CD4-positive, alpha-beta T cell (primary cell): ENCODE results near the gene RARG. TPM values are rescaled to one million over a fixed set of nuclear protein-coding genes. Genes with fewer than 3 reads are reported as not detected.

Experiments
- ATAC-seq: fragments of 200-7000 bp; cut with Tn5 transposase; one replicate; pipeline ENCODE4 v1.10.0; 2022; ENCODE audit warnings: mild to moderate bottlenecking; ENCODE audit not compliant: poor library complexity
- CTCF ChIA-PET: fragments of 350-600 bp; sonication (Branson Sonifier 250); formaldehyde crosslinking; loops from one replicate; lab custom pipeline; 2021; ENCODE audit warnings: antibody characterized with exemption, inconsistent platforms; lab: Charles Lee
- POLR2A ChIA-PET: fragments of 350-600 bp; sonication (Branson Sonifier 250); formaldehyde crosslinking; loops from one replicate; lab custom pipeline; 2021; ENCODE audit warnings: antibody characterized with exemption, inconsistent platforms; lab: Charles Lee
- DNase-seq, 14 experiments: peaks; one replicate each; pipeline ENCODE4 v3.0.0-alpha.2; 2013 to 2020; ENCODE audit warnings: mixed read lengths in 2 of 14
- H3K27ac ChIP-seq, 2 donors: one replicate each; pipeline versions ENCODE4 v1.5.1 to v1.7.0; 2013; ENCODE audit warnings: low read length in 2 of 2, low read depth in 1 of 2, mild to moderate bottlenecking in 1 of 2
- H3K27me3 ChIP-seq, 2 experiments: 1 replicate in 1 of 2; 2 replicates in 1 of 2; pipeline versions ENCODE4 v1.6.1 to v1.7.0; 2013; ENCODE audit warnings: low read length in 2 of 2, control low read depth in 1 of 2, mild to moderate bottlenecking in 1 of 2, moderate library complexity in 1 of 2; ENCODE audit not compliant: insufficient read depth in 2 of 2, control insufficient read depth in 1 of 2
- H3K36me3 ChIP-seq: one replicate; pipeline ENCODE4 v1.6.1; 2013; ENCODE audit warnings: low read length, control low read depth; ENCODE audit not compliant: insufficient read depth
- H3K4me1 ChIP-seq: one replicate; pipeline ENCODE4 v1.6.1; 2013; ENCODE audit warnings: low read length, control low read depth; ENCODE audit not compliant: insufficient read depth
- H3K4me3 ChIP-seq: one replicate; pipeline ENCODE4 v1.5.1; 2013; ENCODE audit warnings: mild to moderate bottlenecking, low read length, moderate library complexity
- H3K9me3 ChIP-seq, 2 experiments: 1 replicate in 1 of 2; 2 replicates in 1 of 2; pipeline versions ENCODE4 v1.6.1 to v1.7.0; 2013; ENCODE audit warnings: low read length in 2 of 2, mild to moderate bottlenecking in 2 of 2, control low read depth in 1 of 2, moderate library complexity in 1 of 2; ENCODE audit not compliant: control insufficient read depth in 1 of 2, insufficient read depth in 1 of 2
- H3K27ac Mint-ChIP-seq: one replicate; pipeline ENCODE4 v1.8.0; 2020; ENCODE audit warnings: mixed read lengths
- H3K27me3 Mint-ChIP-seq: one replicate; pipeline ENCODE4 v1.8.0; 2021; ENCODE audit warnings: mixed read lengths
- H3K36me3 Mint-ChIP-seq: one replicate; pipeline ENCODE4 v1.8.0; 2021; ENCODE audit warnings: low read depth, mixed read lengths
- H3K4me1 Mint-ChIP-seq: one replicate; pipeline ENCODE4 v1.8.0; 2021; ENCODE audit warnings: low read depth, mixed read lengths
- H3K4me3 Mint-ChIP-seq: one replicate; pipeline ENCODE4 v1.8.0; 2020; ENCODE audit warnings: mild to moderate bottlenecking, mixed read lengths
- H3K9me3 Mint-ChIP-seq: one replicate; pipeline ENCODE4 v1.8.0; 2020; ENCODE audit warnings: mixed read lengths
- CTCF ChIP-seq: fragments of 200-600 bp; IDR thresholded peaks from one replicate; pipeline ENCODE4 v1.8.0; 2022; ENCODE audit warnings: antibody characterized with exemption, mild to moderate bottlenecking
- intact Hi-C, 2 experiments: fragments of 100-400 bp; cut with DNase I in 1 of 2; cut with micrococcal nuclease in 1 of 2; formaldehyde crosslinking; loops; one replicate each; pipeline versions ENCODE4 v1.15.1 to v1.9.0; 2023 to 2025; cut with DNase I, micrococcal nuclease
- total RNA-seq, 174 experiments: library from RNA in 2 of 174; stranded (reverse) in 2 of 174; gene quantifications; one replicate each; pipeline ENCODE4 v1.2.3 and lab custom pipeline; 2021 to 2026

The RARG gene
- total RNA-seq, 2 experiments from 2014 or later = 14.0 to 15.8 TPM

GRCh38 chr12:53245286-53245685 lies 13.3 kb upstream of the RARG start:
- H3K27me3 ChIP-seq = no peaks in the 10 kb centered on the region
- no peak overlapping the region for H3K4me3 ChIP-seq
- H3K9me3 ChIP-seq = no peaks in the 10 kb centered on the region
- ChIA-PET POLR2A (no interaction called here), CTCF (interaction anchor here (0.6 to 1.4 kb wide), 3 partner anchors 32 to 177 kb away, joined by 3 to 6 read pairs (median 4); no protein-coding TSS in a partner anchor)
- no peak for DNase-seq
- Mint-ChIP-seq H3K9me3 (no peaks in the 10 kb centered on the region), H3K4me1 (peaks cover 5% of the 10 kb centered on the region), H3K36me3 (no peaks in the 10 kb centered on the region), H3K27me3 (no peaks in the 10 kb centered on the region), H3K27ac (no peak overlapping the region), H3K4me3 (no peak overlapping the region)
- H3K4me1 ChIP-seq = peaks cover 6% of the 10 kb centered on the region
- ATAC-seq = no peak
- no peak for TF ChIP-seq CTCF
- intact Hi-C loops = no loop called here
- no peaks in the 10 kb centered on the region for H3K36me3 ChIP-seq
- H3K27ac ChIP-seq = no peak overlapping the region

GRCh38 chr12:53244337-53244736 lies 12.3 kb upstream of the RARG start:
- Histone ChIP-seq H3K9me3 (no peaks in the 10 kb centered on the region), H3K27ac (no peak overlapping the region), H3K4me3 (no peak overlapping the region), H3K4me1 (peaks cover 8% of the 10 kb centered on the region), H3K36me3 (no peaks in the 10 kb centered on the region), H3K27me3 (no peaks in the 10 kb centered on the region)
- CTCF ChIA-PET = interaction anchor here (1.4 kb wide), 1 partner anchor 33 kb away, joined by 4 read pairs; no protein-coding TSS in a partner anchor
- no peaks in the 10 kb centered on the region for H3K27me3 Mint-ChIP-seq
- no peak overlapping the region for H3K27ac Mint-ChIP-seq
- POLR2A ChIA-PET = interaction anchor here (0.9 to 1.1 kb wide), 2 partner anchors 30 to 63 kb away, joined by 3 read pairs; partner anchors contain the start of genes CSAD and ZNF740
- intact Hi-C loops = no loop called here
- peaks cover 5% of the 10 kb centered on the region for H3K4me1 Mint-ChIP-seq
- DNase-seq (no peak), ATAC-seq (no peak)
- H3K9me3 Mint-ChIP-seq = no peaks in the 10 kb centered on the region
- no peak for TF ChIP-seq CTCF
- no peak overlapping the region for H3K4me3 Mint-ChIP-seq
- H3K36me3 Mint-ChIP-seq = no peaks in the 10 kb centered on the region

- ATAC-seq (no peak), DNase-seq (no peak)
- H3K4me1 Mint-ChIP-seq = peaks cover 15% of the 10 kb centered on the region
- Histone ChIP-seq H3K4me3 (no peak overlapping the region), H3K27ac (no peak overlapping the region), H3K27me3 (no peaks in the 10 kb centered on the region), H3K36me3 (no peaks in the 10 kb centered on the region), H3K9me3 (no peaks in the 10 kb centered on the region), H3K4me1 (peaks cover 12% of the 10 kb centered on the region)
- no peak for TF ChIP-seq CTCF
- no peak overlapping the region for H3K4me3 Mint-ChIP-seq
- intact Hi-C loops = no loop called here
- no peak overlapping the region for H3K27ac Mint-ChIP-seq
- no peaks in the 10 kb centered on the region for H3K9me3 Mint-ChIP-seq
- H3K36me3 Mint-ChIP-seq = no peaks in the 10 kb centered on the region
- no peaks in the 10 kb centered on the region for H3K27me3 Mint-ChIP-seq
- POLR2A ChIA-PET = interaction anchor here (1.1 kb wide), 1 partner anchor 22 kb away, joined by 3 read pairs; no protein-coding TSS in a partner anchor
- CTCF ChIA-PET = interaction anchor here (2.2 kb wide), 1 partner anchor 28 kb away, joined by 8 read pairs; no protein-coding TSS in a partner anchor
Observed at GRCh38 chr12:53241623-53242412, 9.8 kb upstream of the RARG start.
